GM20000 (cell line): ENCODE measurements around the gene NFATC1.

Source experiments
- DNase-seq: peaks from one replicate; pipeline ENCODE4 v3.0.0; 2012; ENCODE audit warnings: low spot score
- CTCF ChIP-seq: IDR thresholded peaks from 2 replicates; pipeline ENCODE4 v1.5.1; 2012; ENCODE audit warnings: mild to moderate bottlenecking, control low read depth; ENCODE audit errors: extremely low read depth, missing control alignments

NFATC1 gene

GRCh38 chr18:79394534-79395307, 1.0 kb upstream of the NFATC1 start:
- no peak for TF ChIP-seq CTCF
- peak; percentile 78 for DNase-seq

GRCh38 chr18:79395308-79395640, 456 bp upstream of the NFATC1 start:
- TF ChIP-seq CTCF, result no peak
- no peak for DNase-seq

GRCh38 chr18:79396431-79397246, 909 bp downstream of the NFATC1 start:
- peak; percentile 65 for TF ChIP-seq CTCF
- peak; percentile 86 for DNase-seq

GRCh38 chr18:79397247-79397829, 1.6 kb downstream of the NFATC1 start:
- no peak for TF ChIP-seq CTCF
- DNase-seq, result no peak

GRCh38 chr18:79397830-79398761, 2.4 kb downstream of the NFATC1 start:
- no peak for TF ChIP-seq CTCF
- DNase-seq, result no peak

- TF ChIP-seq CTCF, result no peak
- peak; percentile 66 for DNase-seq
Measured at GRCh38 chr18:79399275-79400081, 3.7 kb downstream of the NFATC1 start.
